Mammary epithelial cell (primary cell): ENCODE measurements around the gene ROCK2.

Experiments used
- EZH2 ChIP-seq: IDR thresholded peaks from 2 replicates; pipeline ENCODE4 v1.6.1; 2012; ENCODE audit warnings: low read length, inconsistent platforms, borderline replicate concordance
- TF ChIP-seq, protein P1 (sequence below), 2 donors: IDR thresholded peaks in 1 of 2; conservative IDR thresholded peaks in 1 of 2; 2 replicates each; pipeline ENCODE4 v1.5.1; 2011 to 2012; ENCODE audit warnings: inconsistent platforms in 2 of 2, low read length in 2 of 2, mild to moderate bottlenecking in 2 of 2, control low read depth in 1 of 2, low read depth in 1 of 2; ENCODE audit not compliant: insufficient read depth in 1 of 2; ENCODE audit errors: extremely low read depth in 1 of 2

DNA sequence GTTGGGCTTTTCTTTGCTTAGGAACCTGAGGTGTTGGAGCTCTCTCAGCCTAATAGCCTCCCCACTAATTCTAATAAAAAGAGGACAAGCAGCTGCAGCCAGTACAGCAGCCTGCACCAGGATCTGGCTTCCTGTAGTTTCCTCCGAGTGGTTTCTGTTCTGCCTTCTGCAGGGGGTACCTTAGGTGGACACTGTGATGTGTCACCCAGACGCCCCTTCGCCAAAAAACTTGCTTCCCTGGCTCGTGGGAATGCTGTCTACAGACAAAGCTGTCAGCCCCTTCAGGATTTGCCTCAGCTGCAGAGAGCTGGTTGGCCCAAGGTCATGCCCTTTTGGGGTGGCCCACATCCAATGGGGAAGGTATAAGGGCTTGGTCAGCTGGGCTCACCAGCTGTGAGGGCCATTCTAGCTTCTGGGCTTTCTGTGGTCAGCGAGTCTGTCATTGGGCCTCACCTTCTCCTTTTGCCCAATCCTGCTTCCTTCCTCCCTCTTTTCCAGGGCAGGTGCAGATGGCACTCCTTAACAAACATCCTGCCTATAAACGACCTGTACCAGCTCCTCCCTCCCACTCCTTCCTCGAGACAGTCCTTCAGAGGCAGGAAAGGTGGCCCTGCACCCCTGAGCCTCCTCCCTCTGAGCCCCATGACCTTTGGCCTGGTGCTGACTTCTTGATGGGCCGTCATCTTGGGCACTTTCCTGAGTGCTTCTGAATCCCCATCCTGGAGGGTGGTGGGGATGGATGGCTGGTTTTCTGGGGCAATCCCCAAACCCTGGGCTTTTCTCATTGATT, 44.0 kb upstream of the ROCK2 start:
- TF ChIP-seq, protein P1, sequence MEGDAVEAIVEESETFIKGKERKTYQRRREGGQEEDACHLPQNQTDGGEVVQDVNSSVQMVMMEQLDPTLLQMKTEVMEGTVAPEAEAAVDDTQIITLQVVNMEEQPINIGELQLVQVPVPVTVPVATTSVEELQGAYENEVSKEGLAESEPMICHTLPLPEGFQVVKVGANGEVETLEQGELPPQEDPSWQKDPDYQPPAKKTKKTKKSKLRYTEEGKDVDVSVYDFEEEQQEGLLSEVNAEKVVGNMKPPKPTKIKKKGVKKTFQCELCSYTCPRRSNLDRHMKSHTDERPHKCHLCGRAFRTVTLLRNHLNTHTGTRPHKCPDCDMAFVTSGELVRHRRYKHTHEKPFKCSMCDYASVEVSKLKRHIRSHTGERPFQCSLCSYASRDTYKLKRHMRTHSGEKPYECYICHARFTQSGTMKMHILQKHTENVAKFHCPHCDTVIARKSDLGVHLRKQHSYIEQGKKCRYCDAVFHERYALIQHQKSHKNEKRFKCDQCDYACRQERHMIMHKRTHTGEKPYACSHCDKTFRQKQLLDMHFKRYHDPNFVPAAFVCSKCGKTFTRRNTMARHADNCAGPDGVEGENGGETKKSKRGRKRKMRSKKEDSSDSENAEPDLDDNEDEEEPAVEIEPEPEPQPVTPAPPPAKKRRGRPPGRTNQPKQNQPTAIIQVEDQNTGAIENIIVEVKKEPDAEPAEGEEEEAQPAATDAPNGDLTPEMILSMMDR (conservative IDR thresholded peaks at IDR 0.05 in 1 of 2, IDR thresholded peaks at IDR 0.05 in 1 of 2; ENCODE audit: extremely low read depth in 1 of 2, insufficient read depth in 1 of 2, low read depth in 1 of 2, low read length in 2 of 2), result no peak
- TF ChIP-seq EZH2, result no peak
